K562 (cell line): Measurements from ENCODE around the gene CROT. TPM values are rescaled to one million over a fixed set of nuclear protein-coding genes. Genes with fewer than 3 reads are reported as not detected.

Experiments
- BHLHE40 ChIP-seq: IDR thresholded peaks from 2 replicates; pipeline ENCODE4 v1.6.1; 2011; ENCODE audit warnings: low read length, improper control_type of control experiment
- CHD1 ChIP-seq: fragments of 200-600 bp; sonication (generic); IDR thresholded peaks from one replicate; pipeline ENCODE4 v1.6.1; 2012; ENCODE audit warnings: mild to moderate bottlenecking, moderate library complexity, low read length, inconsistent platforms
- ILF3 ChIP-seq: fragments of 450-650 bp; IDR thresholded peaks from 2 replicates; pipeline ENCODE4 v1.6.1; 2018; ENCODE audit warnings: antibody characterized with exemption, mild to moderate bottlenecking, moderate library complexity, borderline replicate concordance
- MECOM ChIP-seq: fragments of 250-450 bp; sonication (Bioruptor Pico); IDR thresholded peaks from 2 replicates; pipeline ENCODE4 v1.8.0; 2022; ENCODE audit warnings: inconsistent platforms
- RCOR1 ChIP-seq, 2 experiments: IDR thresholded peaks; 2 replicates each; pipeline ENCODE4 v1.6.1; 2012; ENCODE audit warnings: low read depth in 2 of 2, low read length in 2 of 2, borderline replicate concordance in 1 of 2, improper control_type of control experiment in 1 of 2
- SMC3 ChIP-seq: conservative IDR thresholded peaks from 2 replicates; pipeline ENCODE4 v1.6.1; 2011; ENCODE audit warnings: low read depth, low read length, improper control_type of control experiment; ENCODE audit not compliant: insufficient read depth
- SNRNP70 ChIP-seq: fragments of 200-400 bp; formaldehyde crosslinking; optimal IDR thresholded peaks from 2 replicates; pipeline ENCODE3; 2017; ENCODE audit warnings: low read depth, low read length
- STAG1 ChIP-seq: sonication (generic); formaldehyde crosslinking; IDR thresholded peaks from 2 replicates; pipeline ENCODE4 v1.5.0; 2020; ENCODE audit warnings: missing genetic modification reagents, borderline replicate concordance
- TBP ChIP-seq: optimal IDR thresholded peaks from 2 replicates; pipeline ENCODE3; 2011; ENCODE audit warnings: low read depth, low read length, improper control_type of control experiment
- ZNF407 ChIP-seq: fragments of 450-650 bp; IDR thresholded peaks from 2 replicates; pipeline ENCODE4 v1.6.1; 2016; ENCODE audit warnings: low read depth
- polyA plus RNA-seq, 8 experiments: library from polyadenylated mRNA; depleted of rRNA in 4 of 8; stranded (reverse) in 5 of 8; unstranded in 3 of 8; fragments of >200 nt; fragmentation: Nextera tagmentation in 2 of 8; fragmentation: Illumina TruSeq in 1 of 8; extraction: Ambion mirVana in 2 of 8; extraction: Trizol in 1 of 8; gene quantifications; 2 replicates each; pipeline versions ENCODE4 v1.2.1 to v1.2.3, GENCODE V29; 2011 to 2014; ENCODE audit warnings: inconsistent platforms in 1 of 8, missing spikeins in 1 of 8
- total RNA-seq, 7 experiments: library from RNA; depleted of rRNA in 6 of 7; stranded (reverse); fragments of >200 nt in 6 of 7; fragmentation: Illumina TruSeq in 2 of 7; extraction: Trizol in 2 of 7; gene quantifications; 2 replicates each; pipeline versions ENCODE4 v1.2.1 to v1.2.3, GENCODE V29; 2011 to 2021; ENCODE audit warnings: low replicate concordance in 1 of 7
- TF ChIP-seq, protein P1 (sequence below), 2 experiments: fragments of 450-650 bp; formaldehyde crosslinking in 1 of 2; IDR thresholded peaks; 2 replicates each; pipeline versions ENCODE4 v1.4.0 to v1.6.1; 2014 to 2020; ENCODE audit warnings: mild to moderate bottlenecking in 2 of 2, borderline replicate concordance in 1 of 2, low read depth in 1 of 2

CROT gene
- total and polyA plus RNA-seq, 9 of the 15 experiments (the other 6 are each of a cell fraction or from before 2014, with no cell fraction given): 2.5 to 8.1 (median 5.1) TPM

- TF ChIP-seq ZNF407: no peak
- TF ChIP-seq STAG1 (CRISPR knock-in tag): peak; percentile 14; the same call in 1 of the 2 replicates
- TF ChIP-seq BHLHE40: no peak
- 0 out of 2 replicates have a peak, but pooled peaks have one; percentile 10 for TF ChIP-seq MECOM (CRISPR knock-in tag)
- no peak for TF ChIP-seq CHD1
- TF ChIP-seq TBP: peak; percentile 15
- TF ChIP-seq ILF3: 0 out of 2 replicates have a peak, but pooled peaks have one; percentile 12
- TF ChIP-seq, protein P1, sequence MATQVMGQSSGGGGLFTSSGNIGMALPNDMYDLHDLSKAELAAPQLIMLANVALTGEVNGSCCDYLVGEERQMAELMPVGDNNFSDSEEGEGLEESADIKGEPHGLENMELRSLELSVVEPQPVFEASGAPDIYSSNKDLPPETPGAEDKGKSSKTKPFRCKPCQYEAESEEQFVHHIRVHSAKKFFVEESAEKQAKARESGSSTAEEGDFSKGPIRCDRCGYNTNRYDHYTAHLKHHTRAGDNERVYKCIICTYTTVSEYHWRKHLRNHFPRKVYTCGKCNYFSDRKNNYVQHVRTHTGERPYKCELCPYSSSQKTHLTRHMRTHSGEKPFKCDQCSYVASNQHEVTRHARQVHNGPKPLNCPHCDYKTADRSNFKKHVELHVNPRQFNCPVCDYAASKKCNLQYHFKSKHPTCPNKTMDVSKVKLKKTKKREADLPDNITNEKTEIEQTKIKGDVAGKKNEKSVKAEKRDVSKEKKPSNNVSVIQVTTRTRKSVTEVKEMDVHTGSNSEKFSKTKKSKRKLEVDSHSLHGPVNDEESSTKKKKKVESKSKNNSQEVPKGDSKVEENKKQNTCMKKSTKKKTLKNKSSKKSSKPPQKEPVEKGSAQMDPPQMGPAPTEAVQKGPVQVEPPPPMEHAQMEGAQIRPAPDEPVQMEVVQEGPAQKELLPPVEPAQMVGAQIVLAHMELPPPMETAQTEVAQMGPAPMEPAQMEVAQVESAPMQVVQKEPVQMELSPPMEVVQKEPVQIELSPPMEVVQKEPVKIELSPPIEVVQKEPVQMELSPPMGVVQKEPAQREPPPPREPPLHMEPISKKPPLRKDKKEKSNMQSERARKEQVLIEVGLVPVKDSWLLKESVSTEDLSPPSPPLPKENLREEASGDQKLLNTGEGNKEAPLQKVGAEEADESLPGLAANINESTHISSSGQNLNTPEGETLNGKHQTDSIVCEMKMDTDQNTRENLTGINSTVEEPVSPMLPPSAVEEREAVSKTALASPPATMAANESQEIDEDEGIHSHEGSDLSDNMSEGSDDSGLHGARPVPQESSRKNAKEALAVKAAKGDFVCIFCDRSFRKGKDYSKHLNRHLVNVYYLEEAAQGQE (IDR thresholded peaks at IDR 0.05; ENCODE audit: borderline replicate concordance): peak; percentile 93
- TF ChIP-seq, protein P1 (CRISPR knock-in tag; IDR thresholded peaks at IDR 0.05; ENCODE audit: low read depth): no peak
- TF ChIP-seq RCOR1 (IDR thresholded peaks at IDR 0.05; ENCODE audit: borderline replicate concordance in 1 of 2, low read depth in 2 of 2, low read length in 2 of 2): peak in 1 of 2 experiments; percentile 71; a peak in 3 of 4 replicates
- no peak for TF ChIP-seq SNRNP70
- TF ChIP-seq SMC3: peak; percentile 99
Measured at GRCh38 chr7:87312215-87312865, 33.1 kb upstream of the CROT start (continued).
